Measurements from ENCODE around the gene FAM181B.

- TF ChIP-seq POLR2A (IDR thresholded peaks at IDR 0.05) = no peak
- TF ChIP-seq CTCF (IDR thresholded peaks at IDR 0.05) = no peak
Observed at GRCh38 chr11:82711648-82712047, 22.0 kb downstream of the FAM181B start.

Data from heart left ventricle (tissue), 13 donors.